GM19023 (cell line): Measurements from ENCODE around the gene ATXN7.

ENCODE experiments used
- ATAC-seq: cut with Tn5 transposase; IDR thresholded peaks from one replicate; pipeline ENCODE4 v1.9.1; 2021; ENCODE audit warnings: mild to moderate bottlenecking, moderate library complexity; ENCODE audit not compliant: unreplicated experiment

ATXN7 gene

GRCh38 chr3:63960048-63960711 lies 96.5 kb downstream of the ATXN7 start:
- ATAC-seq = no peak

- ATAC-seq = peak; percentile 81
Observed at GRCh38 chr3:63961891-63962290, 98.2 kb downstream of the ATXN7 start.

GRCh38 chr3:63963496-63963895 lies 99.8 kb downstream of the ATXN7 start:
- no peak for ATAC-seq

- ATAC-seq = no peak
Observed at GRCh38 chr3:63964681-63965485, 101.2 kb downstream of the ATXN7 start.

DNA sequence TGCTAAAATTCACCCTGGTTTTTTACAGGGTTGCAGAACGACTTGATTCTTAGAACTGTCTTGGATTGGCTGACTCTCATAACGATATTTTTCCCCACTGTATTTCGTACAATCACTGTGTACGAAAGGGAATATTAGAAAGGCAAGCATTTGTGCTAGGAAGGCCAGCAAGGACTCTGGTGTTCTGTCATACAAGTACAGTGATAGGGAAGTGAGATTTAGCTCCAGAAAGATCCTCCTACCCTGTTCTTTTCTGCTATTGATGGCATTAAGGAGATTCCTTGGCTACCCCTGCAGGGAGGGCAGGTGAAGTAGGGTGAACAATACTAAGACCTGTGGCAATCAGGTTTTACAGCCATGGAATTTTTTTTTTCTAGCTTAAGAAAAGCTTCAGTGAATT lies 102.3 kb downstream of the ATXN7 start:
- ATAC-seq = no peak

- no peak for ATAC-seq
Observed at GRCh38 chr3:63966871-63967270, 103.2 kb downstream of the ATXN7 start.

GRCh38 chr3:63967675-63968611 lies 104.3 kb downstream of the ATXN7 start:
- peak; percentile 55 for ATAC-seq

GRCh38 chr3:63968612-63969350 lies 105.1 kb downstream of the ATXN7 start:
- ATAC-seq = peak; percentile 14

DNA sequence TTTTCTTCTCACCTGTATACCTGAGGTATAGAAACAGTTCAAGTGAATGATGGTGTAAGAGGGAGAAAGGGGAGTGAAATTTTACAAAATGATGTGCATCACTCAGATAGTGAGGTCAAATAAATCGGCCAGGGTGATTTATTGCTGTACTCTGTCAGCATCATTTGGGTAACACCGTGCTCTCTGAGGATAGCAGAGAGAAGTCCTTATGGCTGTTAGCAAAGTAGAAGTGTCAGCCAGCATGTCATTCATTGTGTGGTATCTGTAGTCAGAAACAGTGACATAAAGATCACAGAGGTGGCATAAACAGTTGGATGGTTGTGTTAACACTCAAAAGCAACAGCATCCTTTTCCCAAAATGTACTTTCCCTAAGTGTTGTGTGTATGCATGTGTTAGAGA lies 106.2 kb downstream of the ATXN7 start:
- no peak for ATAC-seq

DNA sequence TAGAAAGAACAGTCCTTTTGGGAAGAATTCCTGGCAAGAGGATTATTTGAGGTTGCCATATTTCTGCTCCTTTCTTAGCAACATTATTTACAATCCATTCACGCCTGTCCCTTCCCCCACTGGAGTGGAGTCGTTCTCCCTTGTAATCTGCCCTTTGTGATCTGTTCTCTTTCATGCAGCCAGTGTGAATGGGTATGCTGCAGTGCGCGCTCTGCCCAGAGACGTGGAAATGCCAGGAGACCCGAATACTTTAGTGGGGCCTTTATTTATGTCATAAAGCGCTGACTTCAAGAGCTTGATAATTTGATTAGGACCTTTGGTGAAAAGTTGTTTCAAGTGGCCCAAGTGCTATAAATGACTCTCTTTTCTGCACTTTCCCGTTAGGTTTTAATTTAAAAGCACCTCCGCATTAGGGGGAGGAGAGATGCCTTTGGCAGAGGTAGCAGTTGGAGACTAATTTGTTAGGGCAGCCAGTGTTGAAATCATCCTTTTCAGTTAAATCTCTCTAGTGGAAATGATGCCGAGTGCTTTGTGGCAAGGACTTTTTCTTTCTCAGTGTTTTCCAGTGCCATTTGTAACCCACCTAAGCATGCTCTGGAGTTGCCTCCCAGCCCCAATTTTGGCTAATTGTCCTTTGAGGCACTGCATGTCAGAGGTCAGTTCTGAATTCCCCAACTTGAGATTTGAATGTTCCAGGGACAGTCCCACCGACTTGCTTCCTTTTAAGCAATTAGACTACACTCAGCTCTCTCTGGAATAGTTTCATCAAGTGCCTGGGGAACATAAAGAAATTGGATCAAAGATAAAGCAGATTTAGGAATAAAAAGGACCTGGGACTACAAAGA lies 107.2 kb downstream of the ATXN7 start:
- no peak for ATAC-seq

DNA sequence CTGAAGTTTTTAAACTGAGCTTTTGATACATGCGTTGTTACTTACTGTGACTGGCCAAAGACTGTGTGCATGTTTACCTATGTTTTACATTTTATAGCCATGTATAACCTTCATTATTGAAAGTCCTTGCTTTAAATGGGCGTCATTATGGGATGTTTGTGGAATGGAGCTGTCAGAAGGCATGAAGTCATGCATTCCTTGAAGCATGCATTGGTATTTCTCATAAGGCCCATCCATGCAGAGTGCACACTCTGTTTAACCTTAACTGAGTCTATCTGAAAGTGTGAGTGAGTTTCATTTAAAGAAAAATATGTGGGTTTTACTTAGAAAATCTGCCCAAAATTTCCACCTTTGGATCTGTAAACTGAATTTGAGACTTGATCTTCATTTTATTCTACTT lies 108.5 kb downstream of the ATXN7 start:
- no peak for ATAC-seq

DNA sequence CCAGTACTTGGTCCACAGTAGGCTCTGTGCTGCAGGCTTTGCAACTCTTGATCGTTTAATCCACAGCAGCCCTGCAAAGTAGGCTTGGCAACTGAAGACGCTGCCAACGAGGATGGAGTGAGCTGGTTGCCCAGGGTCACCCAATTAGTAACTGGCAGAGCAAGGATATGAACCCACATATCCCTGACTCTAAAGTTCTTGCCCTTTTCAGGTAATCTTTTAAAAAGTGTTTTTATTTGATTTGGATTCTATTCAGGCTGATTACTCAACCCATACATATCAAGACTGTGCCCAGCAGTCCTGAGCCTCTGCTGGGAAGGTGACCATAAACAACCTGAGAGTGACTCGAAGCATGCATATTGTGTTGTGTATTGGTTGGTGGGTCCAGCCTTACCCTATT lies 109.3 kb downstream of the ATXN7 start:
- ATAC-seq = no peak

- ATAC-seq = no peak
Observed at GRCh38 chr3:63973406-63973805, 109.7 kb downstream of the ATXN7 start.

DNA sequence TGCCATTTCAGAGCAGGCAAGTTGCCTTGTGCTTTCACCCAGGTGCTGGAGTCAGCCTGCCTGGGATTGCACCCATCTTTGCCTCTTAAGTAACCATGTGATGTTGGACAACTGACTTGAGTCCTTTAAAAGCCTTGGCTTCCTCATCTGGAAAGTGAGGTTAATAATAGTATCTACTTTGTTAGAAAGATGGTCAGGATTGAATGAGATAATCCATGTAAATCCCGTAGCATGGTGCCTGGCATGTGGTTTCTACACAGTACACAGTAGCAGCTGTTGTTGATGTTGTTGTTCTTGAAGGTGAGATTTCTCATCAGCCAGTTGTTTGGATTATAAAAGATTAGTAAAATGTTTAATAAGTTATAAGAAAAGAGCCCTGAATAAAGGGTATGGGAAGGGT lies 110.8 kb downstream of the ATXN7 start:
- ATAC-seq = no peak

DNA sequence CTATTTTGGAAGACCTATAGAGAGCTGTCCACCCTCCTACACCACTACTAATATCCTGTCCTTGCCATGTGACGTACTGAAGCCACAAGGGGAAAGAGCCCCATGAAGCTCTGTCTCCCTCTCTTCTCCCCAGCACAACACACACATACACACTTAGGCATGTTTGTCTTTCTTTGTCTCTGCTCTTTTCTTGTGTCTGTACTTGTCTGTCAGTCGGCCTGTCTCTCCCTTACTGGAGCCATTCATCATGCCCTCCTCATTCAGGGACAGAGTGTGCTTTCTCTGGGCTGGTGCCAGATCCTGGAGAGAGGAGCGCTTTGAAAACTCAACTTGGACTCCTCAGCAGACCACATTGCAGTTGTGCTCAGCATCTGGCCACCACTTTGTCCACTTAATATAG lies 112.1 kb downstream of the ATXN7 start:
- ATAC-seq = no peak

DNA sequence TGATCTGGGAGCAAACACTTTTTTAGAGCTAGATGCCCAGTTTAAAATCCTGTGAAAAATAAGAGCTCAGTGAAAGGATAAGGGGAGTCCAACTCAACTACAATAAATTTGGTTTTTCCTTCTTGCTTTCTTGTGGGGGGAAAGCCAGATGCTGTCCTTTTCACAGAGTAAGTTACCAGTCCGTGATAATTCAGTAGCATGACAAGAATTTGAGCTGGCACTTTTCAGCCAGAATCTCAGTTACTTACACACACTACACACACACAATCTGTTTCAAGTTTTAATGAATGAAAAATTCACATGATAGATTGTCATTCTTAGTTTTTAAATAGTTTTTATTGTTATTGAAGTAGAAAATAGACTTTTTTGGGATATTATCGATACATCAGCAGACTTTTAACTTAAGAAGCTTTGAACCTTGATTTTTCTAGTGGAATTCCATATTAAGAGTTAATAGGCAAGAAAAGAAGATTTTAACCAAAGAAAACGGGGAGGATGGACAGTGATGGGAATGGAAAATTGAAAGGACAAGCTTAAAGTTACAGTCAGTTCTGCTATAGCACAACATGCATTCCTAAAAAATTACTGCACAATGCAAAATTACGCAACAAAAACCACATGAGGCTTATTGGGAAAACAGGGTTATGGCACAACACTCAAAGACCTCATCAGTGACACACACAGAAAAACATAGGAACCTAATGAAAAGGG lies 112.6 kb downstream of the ATXN7 start:
- no peak for ATAC-seq

- ATAC-seq = no peak
Observed at GRCh38 chr3:63976872-63977200, 113.2 kb downstream of the ATXN7 start.

- ATAC-seq = no peak
Observed at GRCh38 chr3:63977893-63978292, 114.2 kb downstream of the ATXN7 start.
